ENCODE data around the gene C1orf226. TPM values are rescaled to one million over a fixed set of nuclear protein-coding genes. Genes with fewer than 3 reads are reported as not detected.

The C1orf226 gene
- total RNA-seq = 0.46 and 1.1 TPM in 2 replicates

GRCh38 chr1:162381383-162381782 is at the start of gene C1orf226:
TSS of gene C1orf226 (plus strand) at chr1:162381728. CDS start at chr1:162381902, 174 bp downstream.

GRCh38 chr1:162376691-162377090 is 4.8 kb upstream of the C1orf226 start, which contains the start of gene SPATA46:
TSS of gene SPATA46 (minus strand) at chr1:162376854. CDS start at chr1:162376790, 64 bp downstream.

GRCh38 chr1:162412002-162412401 is 30.5 kb downstream of the C1orf226 start, which contains the start of gene SH2D1B:
TSS of gene SH2D1B (minus strand) at chr1:162412136. CDS start at chr1:162412016, 120 bp downstream.

Other genes with a start within 250 kb of the C1orf226 start
- not detected in 2 replicates for gene SPATA46, start 4.9 kb upstream of the C1orf226 start, total RNA-seq
- gene SH2D1B, start 30.4 kb downstream of the C1orf226 start, total RNA-seq = not detected in 2 replicates
- 28.9 and 34.6 TPM in 2 replicates for gene UHMK1, start 116.1 kb downstream of the C1orf226 start, total RNA-seq
- gene UAP1, start 180.0 kb downstream of the C1orf226 start, total RNA-seq = 50.1 and 52.0 TPM in 2 replicates